GM12865 (cell line): ENCODE results near the gene AACS.

Source experiments
- DNase-seq: peaks from one replicate; pipeline ENCODE4 v3.0.0; 2010; ENCODE audit warnings: low read depth
- H3K4me3 ChIP-seq: 2 replicates; pipeline ENCODE4 v1.5.1; 2011; ENCODE audit warnings: mild to moderate bottlenecking, low read depth, low read length, control low read depth
- CTCF ChIP-seq: IDR thresholded peaks from 2 replicates; pipeline ENCODE4 v1.5.1; 2011; ENCODE audit warnings: low read length, control low read depth, low read depth, inconsistent platforms; ENCODE audit not compliant: insufficient read depth; ENCODE audit errors: missing control alignments

AACS gene

GRCh38 chr12:125090437-125090836 is 25.2 kb downstream of the AACS start:
- DNase-seq = no peak
- H3K4me3 ChIP-seq = no peak overlapping the region
- TF ChIP-seq CTCF = no peak

- no peak for DNase-seq
- no peak overlapping the region for H3K4me3 ChIP-seq
- TF ChIP-seq CTCF = no peak
Measured at GRCh38 chr12:125091401-125091800, 26.2 kb downstream of the AACS start.

- H3K4me3 ChIP-seq = no peak overlapping the region
- DNase-seq = no peak
- no peak for TF ChIP-seq CTCF
Measured at GRCh38 chr12:125092108-125092871, 27.1 kb downstream of the AACS start.

- DNase-seq = no peak
- TF ChIP-seq CTCF = no peak
- no peak overlapping the region for H3K4me3 ChIP-seq
Measured at GRCh38 chr12:125092872-125093680, 27.8 kb downstream of the AACS start.

GRCh38 chr12:125093681-125094330 is 28.6 kb downstream of the AACS start:
- H3K4me3 ChIP-seq = no peak overlapping the region
- DNase-seq = no peak
- no peak for TF ChIP-seq CTCF

GRCh38 chr12:125096894-125097293 is 31.7 kb downstream of the AACS start:
- H3K4me3 ChIP-seq = no peak overlapping the region
- TF ChIP-seq CTCF = no peak
- no peak for DNase-seq
